GM21786 (cell line): Measurements from ENCODE around the gene FRMD5.

Source experiments
- ATAC-seq: cut with Tn5 transposase; IDR thresholded peaks from one replicate; pipeline ENCODE4 v1.9.1; 2021; ENCODE audit not compliant: unreplicated experiment

The FRMD5 gene

GRCh38 chr15:43931790-43932435, 263.2 kb downstream of the FRMD5 start:
- ATAC-seq: no peak

GRCh38 chr15:43931119-43931518, 264.0 kb downstream of the FRMD5 start:
- no peak for ATAC-seq

- ATAC-seq: no peak
Measured at GRCh38 chr15:43930556-43930955, 264.5 kb downstream of the FRMD5 start.

GRCh38 chr15:43930079-43930478, 265.0 kb downstream of the FRMD5 start:
- no peak for ATAC-seq

GRCh38 chr15:43928152-43928551, 266.9 kb downstream of the FRMD5 start:
- no peak for ATAC-seq

GRCh38 chr15:43927203-43927602, 267.9 kb downstream of the FRMD5 start:
- no peak for ATAC-seq

GRCh38 chr15:43923553-43923952, 271.5 kb downstream of the FRMD5 start:
- no peak for ATAC-seq

- no peak for ATAC-seq
Measured at GRCh38 chr15:43922021-43922420, 273.1 kb downstream of the FRMD5 start.

- ATAC-seq: no peak
Measured at GRCh38 chr15:43920815-43921214, 274.3 kb downstream of the FRMD5 start.

- ATAC-seq: no peak
Measured at GRCh38 chr15:43920254-43920600, 274.8 kb downstream of the FRMD5 start.

GRCh38 chr15:43919540-43920253, 275.4 kb downstream of the FRMD5 start:
- no peak for ATAC-seq

- ATAC-seq: no peak
Measured at GRCh38 chr15:43918717-43919116, 276.4 kb downstream of the FRMD5 start.

GRCh38 chr15:43916326-43916660, 278.8 kb downstream of the FRMD5 start:
- no peak for ATAC-seq

- ATAC-seq: no peak
Measured at GRCh38 chr15:43915631-43916325, 279.3 kb downstream of the FRMD5 start.

- ATAC-seq: no peak
Measured at GRCh38 chr15:43913941-43914340, 281.1 kb downstream of the FRMD5 start.

GRCh38 chr15:43913026-43913780, 281.9 kb downstream of the FRMD5 start:
- ATAC-seq: no peak

GRCh38 chr15:43912208-43912607, 282.9 kb downstream of the FRMD5 start:
- ATAC-seq: no peak

- no peak for ATAC-seq
Measured at GRCh38 chr15:43911235-43911781, 283.8 kb downstream of the FRMD5 start.

GRCh38 chr15:43908516-43909050, 286.5 kb downstream of the FRMD5 start:
- ATAC-seq: no peak

- no peak for ATAC-seq
Measured at GRCh38 chr15:43905755-43906154, 289.3 kb downstream of the FRMD5 start.

- no peak for ATAC-seq
Measured at GRCh38 chr15:43903864-43904290, 291.2 kb downstream of the FRMD5 start.
